GM12892 (cell line): ENCODE measurements around the gene TFEB.

Source experiments
- POLR2A ChIP-seq: IDR thresholded peaks from 2 replicates; pipeline ENCODE4 v1.6.1; 2011; ENCODE audit warnings: low read depth, low read length, control low read depth
- POLR2AphosphoS5 ChIP-seq: IDR thresholded peaks from 2 replicates; pipeline ENCODE4 v1.6.1; 2011; ENCODE audit warnings: low read depth, low read length, control low read depth

GRCh38 chr6:41683273-41683522 is 52.2 kb downstream of the TFEB start:
- TF ChIP-seq POLR2A, result no peak
- no peak for TF ChIP-seq POLR2AphosphoS5
